NCI-H2107 (cell line): Measurements from ENCODE around the gene SLC38A9.

Experiments used
- DNase-seq: peaks from one replicate; lab custom pipeline; 2025; lab: John Stamatoyannopoulos, UW

SLC38A9 gene

GRCh38 chr5:55580042-55580441 lies 132.1 kb downstream of the SLC38A9 start:
- no peak for DNase-seq

GRCh38 chr5:55578771-55579170 lies 133.4 kb downstream of the SLC38A9 start:
- DNase-seq, result no peak

GRCh38 chr5:55577353-55578060 lies 134.6 kb downstream of the SLC38A9 start:
- no peak for DNase-seq

GRCh38 chr5:55576661-55577060 lies 135.5 kb downstream of the SLC38A9 start:
- no peak for DNase-seq
